Neural progenitor cell (in vitro differentiated cells): ENCODE measurements around the gene WDR64.

ENCODE experiments used
- EZH2 ChIP-seq: fragments of 200-600 bp; sonication (generic); IDR thresholded peaks from 2 replicates; pipeline ENCODE4 v1.6.1; 2017; ENCODE audit warnings: antibody characterized with exemption, mild to moderate bottlenecking, moderate library complexity
- EZH2phosphoT487 ChIP-seq: fragments of 200-600 bp; sonication (generic); IDR thresholded peaks from 2 replicates; pipeline ENCODE4 v1.6.1; 2017; ENCODE audit warnings: antibody characterized with exemption
- TF ChIP-seq, protein P1 (sequence below): fragments of 200-600 bp; sonication (generic); IDR thresholded peaks from 2 replicates; pipeline ENCODE4 v1.5.1; 2017; ENCODE audit warnings: antibody characterized with exemption, mild to moderate bottlenecking

- TF ChIP-seq, protein P1, sequence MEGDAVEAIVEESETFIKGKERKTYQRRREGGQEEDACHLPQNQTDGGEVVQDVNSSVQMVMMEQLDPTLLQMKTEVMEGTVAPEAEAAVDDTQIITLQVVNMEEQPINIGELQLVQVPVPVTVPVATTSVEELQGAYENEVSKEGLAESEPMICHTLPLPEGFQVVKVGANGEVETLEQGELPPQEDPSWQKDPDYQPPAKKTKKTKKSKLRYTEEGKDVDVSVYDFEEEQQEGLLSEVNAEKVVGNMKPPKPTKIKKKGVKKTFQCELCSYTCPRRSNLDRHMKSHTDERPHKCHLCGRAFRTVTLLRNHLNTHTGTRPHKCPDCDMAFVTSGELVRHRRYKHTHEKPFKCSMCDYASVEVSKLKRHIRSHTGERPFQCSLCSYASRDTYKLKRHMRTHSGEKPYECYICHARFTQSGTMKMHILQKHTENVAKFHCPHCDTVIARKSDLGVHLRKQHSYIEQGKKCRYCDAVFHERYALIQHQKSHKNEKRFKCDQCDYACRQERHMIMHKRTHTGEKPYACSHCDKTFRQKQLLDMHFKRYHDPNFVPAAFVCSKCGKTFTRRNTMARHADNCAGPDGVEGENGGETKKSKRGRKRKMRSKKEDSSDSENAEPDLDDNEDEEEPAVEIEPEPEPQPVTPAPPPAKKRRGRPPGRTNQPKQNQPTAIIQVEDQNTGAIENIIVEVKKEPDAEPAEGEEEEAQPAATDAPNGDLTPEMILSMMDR = no peak
- no peak for TF ChIP-seq EZH2
- no peak for TF ChIP-seq EZH2phosphoT487
These were observed 29.4 kb upstream of the WDR64 start for GRCh38 chr1:241622669-241623068.
